ENCODE measurements around the gene ZNF546. TPM values are rescaled to one million over a fixed set of nuclear protein-coding genes. Genes with fewer than 3 reads are reported as not detected.
"Not testable (repeated sequence)": the region's sequence is repeated elsewhere in the genome, so short reads cannot be mapped to it uniquely, and the experiment has no call there.

ZNF546 gene
- total RNA-seq, 4 donors from 2014 or later: 0.30 to 4.8 (median 1.4) TPM

- WGBS, 2 donors: 90 to 93% methylated on average over 4 of the region's 4 CpGs
- TF ChIP-seq POLR2A (IDR thresholded peaks at IDR 0.05): no peak
- no peak for TF ChIP-seq CTCF (IDR thresholded peaks at IDR 0.05)
- intact Hi-C loops (cut with DNase I; ENCODE audit: low total_unique reads): no loop called here
- DNase-seq (ENCODE audit: low spot score in 2 of 2): no peak
- no peak overlapping the region for H3K4me3 ChIP-seq (ENCODE audit: low read depth, poor library complexity, severe bottlenecking)
These were observed 39.1 kb downstream of the ZNF546 start for GRCh38 chr19:40035996-40036395.

GRCh38 chr19:40038047-40038446 is 41.2 kb downstream of the ZNF546 start:
- DNase-seq (ENCODE audit: low spot score in 2 of 2); H3K4me3 ChIP-seq (ENCODE audit: low read depth, poor library complexity, severe bottlenecking); intact Hi-C loops (cut with DNase I; ENCODE audit: low total_unique reads): not testable (repeated sequence)
- WGBS, 2 donors: 92 to 100% methylated on average over 3 of the region's 3 CpGs

- H3K4me3 ChIP-seq (ENCODE audit: low read depth, poor library complexity, severe bottlenecking); intact Hi-C loops (cut with DNase I; ENCODE audit: low total_unique reads); DNase-seq (ENCODE audit: low spot score in 2 of 2): not testable (repeated sequence)
- 100% methylated on average over 1 of the region's 1 CpG for WGBS, 2 donors
These were observed 44.9 kb downstream of the ZNF546 start for GRCh38 chr19:40041718-40042117.

GRCh38 chr19:40053491-40053890 is 56.6 kb downstream of the ZNF546 start:
- intact Hi-C loops (cut with DNase I; ENCODE audit: low total_unique reads): no loop called here
- DNase-seq (ENCODE audit: low spot score in 2 of 2): no peak
- 95 to 98% methylated on average over 2 of the region's 2 CpGs for WGBS, 2 donors
- TF ChIP-seq CTCF (IDR thresholded peaks at IDR 0.05): no peak
- TF ChIP-seq POLR2A (IDR thresholded peaks at IDR 0.05): no peak
- H3K4me3 ChIP-seq (ENCODE audit: low read depth, poor library complexity, severe bottlenecking): no peak overlapping the region

- H3K4me3 ChIP-seq (ENCODE audit: low read depth, poor library complexity, severe bottlenecking): no peak overlapping the region
- no peak for TF ChIP-seq CTCF (IDR thresholded peaks at IDR 0.05)
- TF ChIP-seq POLR2A (IDR thresholded peaks at IDR 0.05): no peak
- 92 to 93% methylated on average over 9 of the region's 9 CpGs for WGBS, 2 donors
These were observed 57.8 kb downstream of the ZNF546 start for GRCh38 chr19:40054632-40055031.

GRCh38 chr19:40055049-40055448 is 58.2 kb downstream of the ZNF546 start:
- WGBS, 2 donors: 44 to 46% methylated on average over 10 of the region's 10 CpGs
- no peak for TF ChIP-seq CTCF (IDR thresholded peaks at IDR 0.05)
- no peak for TF ChIP-seq POLR2A (IDR thresholded peaks at IDR 0.05)
- DNase-seq (ENCODE audit: low spot score in 2 of 2): no peak
- peak overlapping the region; percentile 83 for H3K4me3 ChIP-seq (ENCODE audit: low read depth, poor library complexity, severe bottlenecking)
- intact Hi-C loops (cut with DNase I; ENCODE audit: low total_unique reads): no loop called here

More at GRCh38 chr19:40054632-40055031, 57.8 kb downstream of the ZNF546 start:
- intact Hi-C loops (cut with DNase I; ENCODE audit: low total_unique reads): no loop called here
- DNase-seq (ENCODE audit: low spot score in 2 of 2): no peak

GRCh38 chr19:40055832-40056504 is 59.1 kb downstream of the ZNF546 start, which contains the start of gene ZNF780B:
Gene ZNF780B, minus strand, starts transcription at chr19:40056231. Its CDS starts 5,899 bp downstream, at chr19:40050332.
- WGBS, 2 donors: 0% methylated on average over 41 of the region's 41 CpGs
- peak; percentile 44 to 91 for DNase-seq (ENCODE audit: low spot score in 2 of 2)
- intact Hi-C loops (cut with DNase I; ENCODE audit: low total_unique reads): no loop called here

More at GRCh38 chr19:40055832-40056504, 59.1 kb downstream of the ZNF546 start, which contains the start of gene ZNF780B:
- no peak for TF ChIP-seq CTCF (IDR thresholded peaks at IDR 0.05)
- no peak for TF ChIP-seq POLR2A (IDR thresholded peaks at IDR 0.05)
- peak within 1 kb of the TSS; percentile 83 for H3K4me3 ChIP-seq (ENCODE audit: low read depth, poor library complexity, severe bottlenecking)
